HEK293 (cell line): ENCODE results near the gene DNAH12.

Experiments used
- HOXA7 ChIP-seq: sonication (generic); formaldehyde crosslinking; IDR thresholded peaks from 2 replicates; pipeline ENCODE4 v1.8.1; 2022; ENCODE audit warnings: missing genetic modification reagents, borderline replicate concordance
- HOXC10 ChIP-seq: sonication (generic); formaldehyde crosslinking; IDR thresholded peaks from 2 replicates; pipeline ENCODE4 v1.8.1; 2023; ENCODE audit warnings: mild to moderate bottlenecking, missing genetic modification reagents
- ZBTB44 ChIP-seq: fragments of 450-650 bp; IDR thresholded peaks from 2 replicates; pipeline ENCODE4 v1.5.1; 2018; ENCODE audit warnings: missing biosample characterization, mild to moderate bottlenecking, missing genetic modification characterization
- ZNF488 ChIP-seq: fragments of 450-650 bp; formaldehyde crosslinking; IDR thresholded peaks from 2 replicates; pipeline ENCODE4 v1.5.1; 2016; ENCODE audit warnings: missing biosample characterization, missing genetic modification characterization
- ZNF660 ChIP-seq: fragments of 450-650 bp; IDR thresholded peaks from 2 replicates; pipeline ENCODE4 v1.5.1; 2018; ENCODE audit warnings: missing biosample characterization, mild to moderate bottlenecking, missing genetic modification characterization

- TF ChIP-seq HOXC10 (CRISPR knock-in tag) (no peak), ZNF660 (tag by site-specific recombination) (no peak), HOXA7 (no peak), ZNF488 (no peak), ZBTB44 (tag by site-specific recombination) (no peak)
These were observed 152.4 kb downstream of the DNAH12 start for GRCh38 chr3:57391767-57392166.
